GM12878 (cell line): ENCODE measurements around the gene CIAO2B.

Experiments used
- BCL11A ChIP-seq: IDR thresholded peaks from 2 replicates; pipeline ENCODE4 v1.6.1; 2011; ENCODE audit warnings: low read depth, low read length
- EGR1 ChIP-seq, 2 experiments: IDR thresholded peaks; 1 replicate in 1 of 2; 2 replicates in 1 of 2; pipeline ENCODE4 v1.6.1; 2011 to 2012; ENCODE audit warnings: low read depth in 2 of 2, low read length in 2 of 2, borderline replicate concordance in 1 of 2, mild to moderate bottlenecking in 1 of 2, moderate library complexity in 1 of 2
- EZH2 ChIP-seq: IDR thresholded peaks from 2 replicates; pipeline ENCODE4 v1.6.1; 2012; ENCODE audit warnings: low read depth, mild to moderate bottlenecking, control low read depth, inconsistent platforms, low read length, borderline replicate concordance; ENCODE audit not compliant: control insufficient read depth
- POLR2A ChIP-seq: IDR thresholded peaks from 2 replicates; pipeline ENCODE4 v1.6.1; 2011; ENCODE audit warnings: low read depth, mild to moderate bottlenecking, low read length
- SMC3 ChIP-seq: IDR thresholded peaks from 2 replicates; pipeline ENCODE4 v1.6.1; 2011; ENCODE audit warnings: low read length, improper control_type of control experiment, borderline replicate concordance
- SRF ChIP-seq, 2 experiments: IDR thresholded peaks; 2 replicates each; pipeline ENCODE4 v1.6.1; 2011; ENCODE audit warnings: low read depth in 2 of 2, low read length in 2 of 2, mild to moderate bottlenecking in 1 of 2, moderate library complexity in 1 of 2
- YY1 ChIP-seq: IDR thresholded peaks from 2 replicates; pipeline ENCODE4 v1.6.1; 2011; ENCODE audit warnings: low read depth, mild to moderate bottlenecking, low read length
- ZZZ3 ChIP-seq: IDR thresholded peaks from 2 replicates; pipeline ENCODE4 v1.6.1; 2011; ENCODE audit warnings: low read depth; ENCODE audit not compliant: control insufficient read depth, insufficient read length
- TF ChIP-seq, protein P1 (sequence below): IDR thresholded peaks from 2 replicates; pipeline ENCODE4 v1.6.1; 2011; ENCODE audit warnings: low read depth, low read length, improper control_type of control experiment, borderline replicate concordance
- TF ChIP-seq, protein P2 (sequence below), 3 experiments: IDR thresholded peaks in 2 of 3; conservative IDR thresholded peaks in 1 of 3; 2 replicates each; pipeline ENCODE4 v1.5.1; 2011; ENCODE audit warnings: low read depth in 3 of 3, low read length in 3 of 3, mild to moderate bottlenecking in 3 of 3, control low read depth in 2 of 3, moderate library complexity in 2 of 3, inconsistent platforms in 1 of 3, mixed read lengths in 1 of 3; ENCODE audit not compliant: control insufficient read depth in 2 of 3, insufficient read depth in 1 of 3; ENCODE audit errors: extremely low read depth in 1 of 3

DNA sequence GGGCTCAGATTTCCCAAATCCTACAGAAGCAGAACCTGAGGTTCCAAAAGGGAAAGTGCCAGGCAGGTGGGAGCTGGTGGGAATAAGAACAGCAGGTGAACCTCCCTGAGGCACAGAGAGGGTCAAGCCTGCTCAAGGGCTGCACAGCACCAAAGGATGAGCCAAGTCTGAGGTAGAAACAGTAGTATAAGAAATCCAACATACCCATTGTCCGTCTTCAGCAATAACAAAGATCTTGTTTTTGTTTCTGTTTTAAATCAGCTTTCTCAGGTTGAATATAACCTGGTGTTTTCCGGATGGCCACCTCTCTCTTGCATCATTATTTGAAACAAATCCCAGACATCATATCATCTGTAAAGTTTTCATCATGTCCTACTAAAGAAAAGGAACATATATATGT is 16.2 kb upstream of the CIAO2B start:
- no peak for TF ChIP-seq YY1
- TF ChIP-seq, protein P1, sequence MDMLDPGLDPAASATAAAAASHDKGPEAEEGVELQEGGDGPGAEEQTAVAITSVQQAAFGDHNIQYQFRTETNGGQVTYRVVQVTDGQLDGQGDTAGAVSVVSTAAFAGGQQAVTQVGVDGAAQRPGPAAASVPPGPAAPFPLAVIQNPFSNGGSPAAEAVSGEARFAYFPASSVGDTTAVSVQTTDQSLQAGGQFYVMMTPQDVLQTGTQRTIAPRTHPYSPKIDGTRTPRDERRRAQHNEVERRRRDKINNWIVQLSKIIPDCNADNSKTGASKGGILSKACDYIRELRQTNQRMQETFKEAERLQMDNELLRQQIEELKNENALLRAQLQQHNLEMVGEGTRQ, result no peak
- no peak for TF ChIP-seq POLR2A
- no peak for TF ChIP-seq EGR1 (IDR thresholded peaks at IDR 0.05; ENCODE audit: borderline replicate concordance in 1 of 2, low read depth in 2 of 2, low read length in 2 of 2)
- TF ChIP-seq, protein P2, sequence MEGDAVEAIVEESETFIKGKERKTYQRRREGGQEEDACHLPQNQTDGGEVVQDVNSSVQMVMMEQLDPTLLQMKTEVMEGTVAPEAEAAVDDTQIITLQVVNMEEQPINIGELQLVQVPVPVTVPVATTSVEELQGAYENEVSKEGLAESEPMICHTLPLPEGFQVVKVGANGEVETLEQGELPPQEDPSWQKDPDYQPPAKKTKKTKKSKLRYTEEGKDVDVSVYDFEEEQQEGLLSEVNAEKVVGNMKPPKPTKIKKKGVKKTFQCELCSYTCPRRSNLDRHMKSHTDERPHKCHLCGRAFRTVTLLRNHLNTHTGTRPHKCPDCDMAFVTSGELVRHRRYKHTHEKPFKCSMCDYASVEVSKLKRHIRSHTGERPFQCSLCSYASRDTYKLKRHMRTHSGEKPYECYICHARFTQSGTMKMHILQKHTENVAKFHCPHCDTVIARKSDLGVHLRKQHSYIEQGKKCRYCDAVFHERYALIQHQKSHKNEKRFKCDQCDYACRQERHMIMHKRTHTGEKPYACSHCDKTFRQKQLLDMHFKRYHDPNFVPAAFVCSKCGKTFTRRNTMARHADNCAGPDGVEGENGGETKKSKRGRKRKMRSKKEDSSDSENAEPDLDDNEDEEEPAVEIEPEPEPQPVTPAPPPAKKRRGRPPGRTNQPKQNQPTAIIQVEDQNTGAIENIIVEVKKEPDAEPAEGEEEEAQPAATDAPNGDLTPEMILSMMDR (IDR thresholded peaks at IDR 0.05 in 2 of 3, conservative IDR thresholded peaks at IDR 0.05 in 1 of 3; ENCODE audit: control insufficient read depth in 2 of 3, extremely low read depth in 1 of 3, insufficient read depth in 1 of 3, low read depth in 3 of 3, low read length in 3 of 3), result no peak
- TF ChIP-seq SMC3, result no peak
- no peak for TF ChIP-seq EZH2
- TF ChIP-seq BCL11A, result no peak
- TF ChIP-seq ZZZ3, result no peak
- no peak for TF ChIP-seq SRF (IDR thresholded peaks at IDR 0.05; ENCODE audit: low read depth in 2 of 2, low read length in 2 of 2)
